ENCODE measurements around the gene MICOS13.

MICOS13 gene

GRCh38 chr19:5665781-5666513 lies 14.4 kb downstream of the MICOS13 start:
- DNase-seq, result no peak

- DNase-seq, result no peak
Measured at GRCh38 chr19:5664515-5664914, 15.8 kb downstream of the MICOS13 start.

DNA sequence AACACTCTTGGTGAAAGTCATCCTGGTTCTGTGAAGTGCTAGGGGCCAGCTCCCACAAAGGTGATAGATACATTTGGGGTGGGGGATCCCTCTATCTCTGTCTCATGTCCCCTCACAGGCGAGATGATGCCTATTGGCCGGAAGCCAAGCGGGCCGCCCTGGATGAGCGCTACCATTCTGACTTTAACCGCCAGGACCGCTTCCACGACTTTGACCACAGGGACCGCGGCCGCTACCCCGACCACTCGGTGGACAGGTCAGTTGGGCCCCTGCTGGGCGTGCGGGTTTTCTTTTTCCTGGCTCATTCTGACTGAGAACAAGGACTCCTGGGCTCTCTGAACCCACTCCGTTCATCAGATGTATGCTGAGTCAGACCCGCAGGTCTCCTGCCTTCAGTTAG lies 16.4 kb downstream of the MICOS13 start:
- no peak for DNase-seq

GRCh38 chr19:5661483-5661882 lies 18.8 kb downstream of the MICOS13 start:
- no peak for DNase-seq

DNA sequence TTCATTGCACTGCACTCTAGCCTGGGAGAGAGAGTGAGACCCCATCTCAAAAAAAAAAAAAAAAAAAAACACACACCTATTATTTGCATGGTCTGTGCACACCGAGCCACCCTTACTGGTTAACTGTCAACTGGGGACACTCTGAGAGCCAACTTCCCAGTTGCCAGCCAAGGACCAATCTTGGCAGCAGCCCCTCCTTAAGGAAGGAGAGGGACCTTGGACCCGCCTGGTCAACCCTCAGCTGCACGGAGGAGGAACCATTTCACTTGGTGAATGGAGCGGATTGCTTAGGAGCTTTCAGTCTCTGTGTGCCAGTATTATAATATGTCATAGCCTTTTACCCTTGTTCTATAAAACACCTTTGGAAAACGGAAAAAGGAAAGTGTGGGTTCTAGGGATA lies 24.9 kb downstream of the MICOS13 start:
- DNase-seq, result no peak

DNA sequence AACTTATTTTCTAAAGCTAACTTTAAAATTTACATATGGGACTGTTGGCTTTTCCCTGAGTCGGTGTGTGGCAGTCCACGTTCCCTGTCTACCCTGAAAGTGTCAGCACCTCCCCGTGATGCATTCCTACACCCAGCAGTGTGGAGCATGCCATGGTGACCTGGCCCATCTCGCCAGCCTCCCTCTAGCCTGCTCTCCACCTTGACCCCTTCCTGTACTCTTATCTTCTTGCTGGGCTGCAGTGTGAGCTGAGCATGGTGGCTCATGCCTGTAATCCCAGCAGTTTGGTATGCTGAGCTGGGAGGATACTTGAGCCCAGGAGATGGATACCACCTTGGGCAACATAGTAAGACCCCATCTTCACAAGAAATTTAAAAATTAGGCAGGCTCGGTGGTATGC lies 25.4 kb downstream of the MICOS13 start:
- DNase-seq, result no peak

- DNase-seq, result no peak
Measured at GRCh38 chr19:5652261-5652660, 28.1 kb downstream of the MICOS13 start.

DNA sequence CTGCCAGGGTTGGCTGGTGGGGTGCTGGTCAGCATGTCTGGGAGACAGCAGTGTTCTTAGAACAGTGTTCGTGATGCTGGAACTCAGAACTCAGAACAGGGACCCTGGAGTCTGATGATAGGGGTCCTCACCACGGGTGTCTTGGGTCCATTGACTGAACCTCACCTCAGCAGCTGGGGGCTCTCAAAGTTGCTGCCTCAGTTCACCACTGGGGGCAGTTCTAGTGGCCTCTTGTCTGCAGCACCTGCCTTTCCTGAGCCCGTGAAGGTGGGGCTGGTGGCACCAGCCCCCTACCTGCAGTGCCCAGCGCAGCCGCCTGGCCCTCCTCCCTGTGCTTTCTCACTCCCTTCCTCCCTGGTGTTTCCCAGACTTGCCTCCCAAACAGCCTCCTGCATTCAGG lies 29.0 kb downstream of the MICOS13 start:
- DNase-seq, result no peak

DNA sequence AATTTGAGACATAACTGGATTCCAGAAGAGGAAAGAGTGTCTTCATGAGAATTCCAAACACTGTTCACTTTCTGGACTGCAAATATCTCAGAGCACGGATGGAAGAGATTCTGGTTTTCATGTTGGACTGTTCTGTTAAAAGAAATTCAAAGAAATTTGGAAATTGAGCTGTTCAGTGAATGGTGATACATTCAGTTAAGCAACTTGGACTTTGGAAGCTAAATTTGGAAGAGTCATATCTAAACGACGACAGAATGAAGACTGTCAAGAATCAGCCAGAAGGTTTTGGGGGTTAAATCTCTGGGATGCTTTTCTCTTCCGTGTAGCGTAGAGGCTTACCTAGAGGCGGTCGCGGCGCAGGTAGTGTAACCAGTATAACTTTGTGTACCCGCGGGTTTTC lies 31.9 kb downstream of the MICOS13 start:
- no peak for DNase-seq

GRCh38 chr19:5646703-5647102 lies 33.6 kb downstream of the MICOS13 start:
- DNase-seq, result no peak

DNA sequence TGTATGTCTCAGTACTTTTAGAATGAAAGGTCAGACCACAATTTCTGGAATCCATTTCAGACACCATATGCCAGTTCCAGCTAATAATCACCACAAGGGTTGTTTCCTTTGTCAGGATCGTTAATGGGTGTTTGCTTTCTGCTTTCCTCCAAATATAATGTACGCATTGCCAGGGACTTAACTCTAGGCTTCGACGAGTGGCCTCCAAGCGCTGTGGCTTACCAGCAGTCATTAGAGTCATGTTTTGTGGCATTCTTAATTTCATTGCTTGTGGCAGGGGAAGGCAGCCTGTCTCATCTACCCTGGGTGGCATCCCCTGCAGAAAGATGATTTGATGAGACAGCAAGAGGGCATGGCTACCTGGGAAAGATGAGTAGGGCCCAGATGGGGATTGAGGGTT lies 34.9 kb downstream of the MICOS13 start:
- DNase-seq, result no peak

DNA sequence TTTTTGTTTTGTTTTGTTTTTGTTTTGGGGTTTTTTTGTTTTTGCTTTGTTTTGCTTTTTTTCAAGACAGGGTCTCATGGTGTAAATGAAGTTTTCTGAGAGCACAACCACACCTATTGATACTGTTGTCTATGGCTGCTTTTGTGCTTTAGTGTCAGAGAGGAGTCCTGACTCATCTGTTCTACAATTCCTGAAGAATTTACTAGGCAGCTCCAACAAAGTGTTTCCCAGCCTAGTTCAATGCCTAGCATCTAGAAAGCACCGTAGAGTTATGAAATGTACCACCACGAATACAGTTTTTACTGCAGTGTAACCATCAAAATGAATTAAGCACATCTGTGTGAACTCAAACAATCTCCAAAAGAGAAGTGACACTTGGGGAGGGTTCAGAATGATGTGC lies 36.3 kb downstream of the MICOS13 start:
- no peak for DNase-seq

DNA sequence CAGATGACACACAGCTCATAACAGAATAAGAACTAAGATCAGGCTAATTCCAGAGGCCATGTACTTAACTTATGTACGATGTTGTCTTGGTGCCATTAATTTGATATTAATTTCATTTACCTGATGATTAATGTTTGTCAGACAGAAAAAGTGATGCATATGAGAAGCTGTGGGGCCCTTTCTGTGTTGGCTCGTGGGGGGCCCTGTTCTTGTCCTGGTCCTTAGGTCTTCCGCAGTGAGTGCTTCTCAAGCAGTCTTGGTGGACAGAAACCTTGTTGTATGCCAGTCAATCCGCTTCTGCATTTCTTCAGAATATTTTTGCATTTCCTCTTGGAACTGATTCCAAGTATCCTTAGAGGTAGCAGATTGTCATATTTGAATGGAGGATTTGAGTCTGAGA lies 37.3 kb downstream of the MICOS13 start:
- DNase-seq, result no peak

DNA sequence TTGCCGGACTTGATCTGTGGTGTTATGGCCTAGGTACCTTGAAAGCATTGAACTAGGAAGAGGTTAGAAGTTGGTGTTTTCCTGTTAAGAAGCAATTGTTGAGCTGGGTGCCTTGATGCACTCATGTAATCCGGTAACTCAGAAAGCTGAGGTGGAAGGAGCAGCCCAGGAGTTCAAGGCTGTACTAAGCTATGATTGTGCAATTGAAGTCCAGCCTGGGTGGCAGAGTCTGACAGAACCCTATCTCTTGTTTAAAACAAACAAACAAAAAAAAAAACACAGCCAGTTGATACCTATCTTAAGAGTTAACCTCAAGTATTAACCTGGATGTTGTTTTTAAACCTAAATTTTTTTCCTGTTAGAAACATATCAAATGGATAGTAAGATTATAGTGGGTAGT lies 38.1 kb downstream of the MICOS13 start:
- DNase-seq, result no peak

DNA sequence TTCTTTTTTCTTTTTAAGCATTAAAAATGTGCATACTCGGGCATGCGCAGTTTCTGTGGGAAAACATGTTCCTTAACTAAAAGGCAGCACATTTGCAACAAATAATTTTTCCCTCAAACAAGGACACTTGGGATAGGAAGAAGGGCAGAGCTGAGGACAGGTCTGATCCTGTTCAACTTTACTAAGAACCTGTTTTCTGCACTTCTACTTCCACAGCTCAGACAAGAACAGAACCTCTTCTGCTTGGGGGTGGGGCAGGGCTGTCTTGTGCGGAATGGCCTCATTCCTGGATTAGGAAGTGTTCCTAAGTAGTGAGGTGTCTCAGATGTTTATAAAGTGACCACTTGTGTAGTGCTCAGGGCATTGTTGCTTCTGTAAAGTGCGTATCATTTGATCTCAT lies 39.1 kb downstream of the MICOS13 start:
- no peak for DNase-seq

DNA sequence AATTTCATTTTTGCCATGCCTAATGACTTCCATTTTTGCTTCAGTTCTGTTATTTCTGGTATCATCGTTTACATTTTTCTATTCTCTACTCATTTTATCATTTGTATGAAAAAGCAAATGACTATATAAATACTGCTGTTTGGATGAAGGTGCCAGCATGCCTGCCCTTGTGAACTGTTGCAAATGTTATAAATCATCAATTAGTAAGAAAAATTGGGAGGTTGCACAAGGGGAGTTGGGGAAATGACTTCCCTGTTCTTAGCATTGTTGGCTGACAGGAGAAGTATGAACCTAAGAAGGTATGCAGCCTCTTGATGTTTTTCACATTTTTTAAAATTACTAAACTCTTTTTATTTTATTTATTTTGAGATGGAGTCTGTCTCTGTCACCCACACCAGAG lies 42.3 kb downstream of the MICOS13 start:
- DNase-seq, result no peak

GRCh38 chr19:5635427-5635826 lies 44.9 kb downstream of the MICOS13 start:
- no peak for DNase-seq

DNA sequence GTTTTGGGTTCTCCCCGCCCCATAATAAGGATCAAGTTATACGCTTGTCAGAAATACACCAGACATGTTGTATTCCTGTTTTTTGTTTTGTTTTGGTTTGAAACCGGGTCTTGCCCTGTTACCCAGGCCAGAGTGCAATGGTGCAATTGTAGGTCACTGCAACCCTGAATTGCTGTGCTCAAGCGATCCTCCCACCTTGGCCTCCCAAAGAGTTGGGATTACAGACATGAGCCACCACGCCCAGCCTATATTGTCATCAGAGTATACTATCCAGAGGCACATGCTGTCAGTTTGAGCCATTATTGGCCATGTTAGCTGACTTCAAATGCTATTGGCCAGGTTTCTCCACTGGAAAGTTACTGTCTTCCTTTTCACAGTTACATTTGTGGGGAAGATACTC lies 47.7 kb downstream of the MICOS13 start:
- DNase-seq, result no peak

GRCh38 chr19:5632241-5632612 lies 48.1 kb downstream of the MICOS13 start:
- no peak for DNase-seq

DNA sequence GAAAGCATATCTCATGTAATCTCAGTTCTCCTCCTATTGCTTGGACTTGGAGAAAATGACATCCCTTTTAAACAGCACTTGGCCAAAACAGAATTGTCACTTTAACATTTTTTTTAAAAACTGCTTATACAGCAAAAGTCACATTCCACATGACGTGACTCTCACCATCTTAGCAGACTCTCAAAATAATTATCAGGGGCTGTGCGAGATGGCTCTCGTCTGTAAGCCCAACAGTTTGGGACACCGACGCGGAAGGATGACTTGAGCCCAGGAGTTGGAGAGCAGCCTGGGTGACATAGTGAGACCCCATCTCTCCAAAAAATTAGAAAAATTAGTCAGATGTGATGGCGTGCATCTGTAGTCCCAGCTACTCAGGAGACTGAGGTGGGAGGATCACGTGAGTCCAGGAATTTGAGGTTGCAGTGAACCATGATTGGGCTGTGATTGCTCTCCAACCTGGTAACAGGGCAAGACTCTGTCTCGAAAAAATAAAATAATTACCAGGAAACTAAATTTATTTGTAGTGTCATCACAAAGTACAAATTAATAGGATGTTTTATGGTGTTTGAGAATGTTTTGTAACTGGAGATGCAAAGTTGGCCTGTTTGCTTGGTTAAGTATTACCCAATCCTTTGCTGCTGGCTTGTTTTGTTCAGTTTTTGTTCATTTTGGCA lies 48.6 kb downstream of the MICOS13 start:
- no peak for DNase-seq

DNA sequence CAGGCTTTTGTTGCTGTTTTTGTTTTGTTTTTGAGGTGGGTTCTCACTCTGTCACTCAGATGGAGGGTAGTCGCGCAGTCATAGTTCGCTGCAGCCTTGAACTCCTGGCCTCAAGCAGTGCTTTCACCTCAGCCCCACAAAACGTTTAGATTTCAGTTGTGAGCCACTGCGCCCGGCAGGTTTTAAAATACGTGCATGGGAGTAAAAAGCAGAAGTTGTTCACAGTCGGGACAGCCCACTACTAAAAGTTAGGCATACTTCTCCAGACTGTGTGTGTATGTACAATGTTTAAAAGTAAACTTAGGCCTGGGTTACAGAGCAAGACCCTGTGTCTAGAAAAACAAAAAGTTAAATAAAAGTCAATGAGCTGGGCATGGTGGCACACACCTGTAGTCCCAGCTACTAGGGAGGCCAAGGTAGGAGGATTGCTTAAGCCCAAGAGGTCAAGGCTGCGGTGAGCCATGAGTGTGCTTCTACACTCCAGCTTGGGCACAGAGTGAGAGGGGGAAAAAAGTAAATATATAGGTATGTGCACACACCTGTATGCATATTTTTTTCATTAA lies 51.3 kb downstream of the MICOS13 start:
- no peak for DNase-seq

DNA sequence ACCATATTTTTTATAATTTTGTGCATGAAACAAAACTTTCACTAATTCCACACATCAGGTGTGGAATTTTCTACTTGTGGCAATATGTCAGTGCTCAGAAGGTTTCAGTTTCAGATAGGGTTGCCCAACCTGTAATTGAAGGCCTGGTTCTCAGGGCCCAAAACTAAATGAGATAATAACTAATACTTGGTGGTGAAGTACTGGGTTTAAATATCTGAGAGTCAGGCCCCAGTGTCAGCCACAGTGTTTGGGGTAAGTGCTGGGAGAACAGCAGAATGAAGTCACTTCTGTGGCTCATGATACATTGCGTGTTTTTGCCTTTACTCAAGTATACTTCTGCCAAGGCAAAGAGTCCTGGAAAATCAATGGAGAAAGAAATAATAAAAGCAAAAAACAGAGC lies 51.9 kb downstream of the MICOS13 start:
- DNase-seq, result no peak

All from stimulated activated CD4-positive, alpha-beta T cell treated with anti-CD3 and anti-CD28 coated beads, Interleukin-4, amount 100 ng/mL, for 1 hour (primary cell).